Renal cortex interstitium (tissue), 11 donors: Measurements from ENCODE around the gene EPS15. TPM values are rescaled to one million over a fixed set of nuclear protein-coding genes. Genes with fewer than 3 reads are reported as not detected.
"Not testable (repeated sequence)": the region's sequence is repeated elsewhere in the genome, so short reads cannot be mapped to it uniquely, and the experiment has no call there.

Experiments used
- DNase-seq, 11 donors: peaks; one replicate each; pipeline ENCODE4 v3.0.0-alpha.2; 2013; ENCODE audit warnings: low read depth in 9 of 11, low spot score in 4 of 11; ENCODE audit errors: extremely low read depth in 1 of 11
- polyA plus RNA-seq, 3 donors: library from polyadenylated mRNA; unstranded; fragments of 120-200 nt; gene quantifications; one replicate each; pipeline ENCODE4 v1.2.1, GENCODE V29; 2013; ENCODE audit not compliant: insufficient read length in 3 of 3

EPS15 gene
- polyA plus RNA-seq, 3 donors: 38.0 to 46.0 (median 44.6) TPM

DNA sequence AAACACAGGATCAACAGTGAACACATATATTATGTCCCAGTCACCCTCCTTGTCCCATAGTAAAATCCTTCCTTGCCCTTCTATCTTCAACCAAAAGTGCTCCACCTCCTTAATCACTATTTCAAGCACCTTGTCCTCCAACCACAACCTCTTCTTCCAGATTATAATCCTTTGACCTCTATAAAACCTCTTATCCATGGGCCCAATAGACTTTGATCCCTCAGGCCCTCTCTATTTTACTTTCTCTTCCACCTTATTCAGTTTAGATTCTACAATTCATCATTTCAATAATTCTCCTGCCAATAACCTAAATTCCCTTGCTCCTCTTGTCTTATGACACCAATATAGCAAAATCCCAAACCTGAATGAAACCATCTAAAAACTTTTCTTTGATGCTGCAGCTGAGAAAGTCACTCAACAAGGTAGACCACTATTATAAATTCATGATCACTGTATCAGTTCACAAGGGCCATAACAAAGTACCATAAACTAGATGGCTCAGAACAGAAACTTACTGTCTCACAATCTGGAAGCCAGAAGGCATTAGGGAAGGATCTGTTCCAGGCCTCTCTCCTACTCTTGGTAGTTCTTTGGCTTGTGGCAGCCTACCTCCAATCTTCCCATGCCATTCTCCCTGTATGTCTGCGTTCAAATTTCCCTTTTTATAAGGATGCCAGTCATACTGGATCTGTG, 24.8 kb downstream of the EPS15 start:
- DNase-seq: no peak

DNA sequence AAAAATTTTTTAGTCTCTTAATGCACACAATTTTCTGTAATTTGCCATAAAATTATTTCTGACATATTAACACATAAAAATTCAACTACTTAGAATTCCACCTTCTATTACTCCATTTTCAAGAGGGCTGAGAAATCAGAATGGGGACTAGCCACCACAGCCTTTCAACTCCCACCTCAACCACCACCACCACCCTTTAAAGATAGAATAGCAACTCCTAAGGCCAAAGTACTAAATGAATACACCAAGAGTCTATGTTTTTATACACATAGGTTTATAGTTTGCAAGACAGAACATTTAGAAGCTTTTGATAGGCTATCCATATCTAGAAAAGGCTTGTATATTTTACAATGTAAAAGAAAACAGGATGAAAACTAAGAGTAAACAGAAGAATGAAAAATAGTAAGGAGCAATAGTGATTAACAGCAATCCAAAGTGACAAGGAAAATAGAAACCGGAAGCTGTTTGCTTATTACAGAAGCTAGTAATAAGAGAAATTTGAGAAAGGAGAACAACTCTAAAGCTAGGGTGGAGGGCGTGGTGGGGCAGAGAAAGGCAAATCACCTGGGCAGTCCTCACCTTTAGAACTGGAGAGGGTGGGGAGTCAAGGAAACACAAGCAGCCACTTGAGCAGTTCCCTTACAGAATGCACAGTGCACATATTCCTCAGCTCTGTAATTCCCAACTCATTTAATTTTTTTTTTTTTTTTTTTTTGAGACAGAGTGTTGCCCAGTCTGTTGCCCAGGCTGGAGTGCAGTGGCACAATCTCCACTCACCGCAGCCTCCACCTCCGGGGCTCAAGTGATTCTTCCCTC, 27.7 kb downstream of the EPS15 start:
- DNase-seq: no peak

DNA sequence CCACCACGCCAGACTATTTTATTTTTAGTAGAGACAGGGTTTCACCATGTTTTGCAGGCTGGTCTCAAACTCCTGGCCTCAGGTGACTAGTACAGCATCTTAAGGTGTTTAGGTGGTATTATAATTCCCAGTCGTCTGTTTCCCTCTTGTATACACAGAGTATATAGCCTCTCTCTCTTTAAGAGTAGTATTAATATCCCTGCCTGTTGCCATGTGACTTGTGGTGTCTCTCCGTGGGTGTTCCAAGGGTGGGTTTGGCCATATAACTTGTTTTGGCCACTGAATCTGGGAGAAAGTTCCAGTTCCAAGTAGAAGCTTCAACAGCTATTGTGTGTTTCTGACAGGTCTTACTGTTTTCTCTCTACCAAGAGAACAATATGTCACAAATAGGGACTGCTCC, 29.6 kb downstream of the EPS15 start:
- no peak for DNase-seq

DNA sequence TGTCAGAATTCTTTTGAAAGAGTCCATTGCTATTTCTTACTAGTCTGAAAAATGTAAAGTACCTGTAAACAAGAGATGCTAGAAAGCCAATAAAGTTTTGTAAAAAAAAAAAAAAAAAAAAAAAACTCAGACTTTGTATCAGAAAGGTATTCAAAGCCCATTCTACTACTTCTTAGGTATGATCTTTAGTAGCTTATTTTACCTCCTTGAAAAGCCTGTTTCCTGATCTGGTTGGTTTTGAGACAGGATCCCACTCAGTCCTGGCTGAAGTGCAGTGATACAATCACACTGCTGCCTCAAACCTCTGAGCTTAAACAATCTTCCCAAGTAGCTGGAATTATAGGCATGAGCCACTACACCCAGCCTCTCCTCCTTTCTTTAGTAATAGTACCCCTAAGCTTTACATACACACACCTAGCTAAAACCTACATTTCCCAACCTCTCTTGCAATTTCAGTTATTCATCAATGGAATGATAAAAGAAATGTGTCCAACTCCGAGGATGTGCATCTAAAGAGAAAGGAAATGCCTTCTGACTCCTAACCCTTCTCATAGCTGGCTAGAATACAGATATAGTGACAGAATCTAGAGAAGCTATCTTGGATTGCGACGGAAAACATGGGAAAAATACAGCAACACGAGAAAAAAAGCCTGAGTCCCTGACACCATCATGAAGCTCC, 30.6 kb downstream of the EPS15 start:
- DNase-seq: no peak

- no peak for DNase-seq
Measured at GRCh38 chr1:51487628-51488027, 31.4 kb downstream of the EPS15 start.

DNA sequence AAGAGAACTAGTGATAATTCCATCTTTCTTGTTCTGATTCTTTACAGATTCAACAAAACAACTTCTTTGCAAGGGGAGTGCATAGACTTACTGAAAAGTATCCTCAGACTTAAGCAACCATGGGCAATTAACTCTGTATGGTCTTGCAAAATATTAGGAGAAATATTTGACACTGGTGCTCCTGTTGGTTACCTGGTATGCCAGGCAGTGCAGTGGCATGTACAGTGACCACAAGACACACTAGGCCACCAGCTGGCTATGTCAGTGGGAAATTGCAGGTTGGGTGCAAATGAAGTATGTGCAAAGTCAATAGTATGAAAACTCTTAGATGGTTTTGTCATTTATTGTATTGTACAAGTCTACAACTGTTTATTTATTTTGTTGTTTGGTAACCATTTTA, 34.5 kb downstream of the EPS15 start:
- DNase-seq: no peak

DNA sequence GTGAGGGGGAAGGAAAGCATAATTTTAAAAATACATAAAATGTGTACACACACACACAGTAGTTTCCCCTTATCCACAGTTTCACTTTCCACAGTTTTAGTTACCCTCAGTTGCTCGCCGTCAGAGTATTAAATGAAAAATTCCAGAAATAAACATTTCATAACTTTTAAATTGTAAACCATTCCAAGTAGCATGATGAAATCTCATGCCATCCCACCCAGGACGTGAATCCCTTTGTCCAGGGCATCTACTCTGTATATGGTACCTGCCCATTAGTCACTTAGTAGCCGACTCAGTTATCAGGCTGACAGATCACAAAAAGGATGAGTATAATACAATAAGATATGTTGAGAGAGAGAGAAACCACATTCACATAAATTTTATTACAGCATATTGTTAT, 36.2 kb downstream of the EPS15 start:
- no peak for DNase-seq

GRCh38 chr1:51474832-51475620, 44.0 kb downstream of the EPS15 start:
- DNase-seq: not testable (repeated sequence)

- DNase-seq: no peak
Measured at GRCh38 chr1:51473331-51474115, 45.5 kb downstream of the EPS15 start.

DNA sequence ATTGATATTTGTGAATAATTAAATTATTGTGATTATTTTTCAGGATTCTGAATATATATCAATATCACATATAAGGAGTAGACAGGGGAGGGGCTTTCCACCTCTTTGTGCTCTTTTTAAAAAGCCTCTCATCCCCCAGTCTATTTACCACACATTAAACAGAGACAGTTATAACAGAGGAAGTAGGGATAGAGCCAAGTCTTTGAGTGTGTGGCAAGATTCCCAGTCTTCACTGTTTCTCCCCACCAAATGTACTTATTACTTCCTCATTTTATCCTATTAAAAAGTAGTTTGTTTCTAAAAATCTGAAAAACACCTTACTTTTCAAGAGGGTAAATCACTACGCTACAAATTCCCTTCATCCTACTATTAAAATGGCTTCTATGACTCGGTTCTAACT, 46.7 kb downstream of the EPS15 start:
- DNase-seq: peak in 1 of 11 donors; percentile 2

- no peak for DNase-seq
Measured at GRCh38 chr1:51469518-51469917, 49.5 kb downstream of the EPS15 start.

GRCh38 chr1:51464828-51465227, 54.2 kb downstream of the EPS15 start:
- DNase-seq: no peak

- no peak for DNase-seq
Measured at GRCh38 chr1:51463561-51463960, 55.5 kb downstream of the EPS15 start.

GRCh38 chr1:51462289-51462688, 56.8 kb downstream of the EPS15 start:
- not testable (repeated sequence) for DNase-seq

- DNase-seq: no peak
Measured at GRCh38 chr1:51454554-51454953, 64.5 kb downstream of the EPS15 start.

DNA sequence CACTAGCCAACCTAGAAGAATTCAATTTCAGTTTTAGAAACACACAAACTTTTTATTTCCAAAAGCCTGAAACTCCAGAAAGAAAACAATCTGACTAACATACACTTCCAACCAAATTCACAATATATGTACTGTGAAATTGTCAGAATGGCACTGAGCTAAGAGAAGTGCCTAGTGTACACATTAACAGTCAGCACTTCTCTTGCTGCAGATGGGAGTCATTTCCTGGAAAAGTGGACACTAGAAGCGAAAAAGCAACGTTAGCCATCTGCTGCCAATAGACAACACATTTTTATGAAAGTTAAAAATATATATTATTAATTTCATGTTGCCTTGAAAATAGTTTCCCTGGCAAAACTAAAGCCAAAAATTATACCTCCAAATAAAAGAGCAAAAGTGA, 66.1 kb downstream of the EPS15 start:
- no peak for DNase-seq

DNA sequence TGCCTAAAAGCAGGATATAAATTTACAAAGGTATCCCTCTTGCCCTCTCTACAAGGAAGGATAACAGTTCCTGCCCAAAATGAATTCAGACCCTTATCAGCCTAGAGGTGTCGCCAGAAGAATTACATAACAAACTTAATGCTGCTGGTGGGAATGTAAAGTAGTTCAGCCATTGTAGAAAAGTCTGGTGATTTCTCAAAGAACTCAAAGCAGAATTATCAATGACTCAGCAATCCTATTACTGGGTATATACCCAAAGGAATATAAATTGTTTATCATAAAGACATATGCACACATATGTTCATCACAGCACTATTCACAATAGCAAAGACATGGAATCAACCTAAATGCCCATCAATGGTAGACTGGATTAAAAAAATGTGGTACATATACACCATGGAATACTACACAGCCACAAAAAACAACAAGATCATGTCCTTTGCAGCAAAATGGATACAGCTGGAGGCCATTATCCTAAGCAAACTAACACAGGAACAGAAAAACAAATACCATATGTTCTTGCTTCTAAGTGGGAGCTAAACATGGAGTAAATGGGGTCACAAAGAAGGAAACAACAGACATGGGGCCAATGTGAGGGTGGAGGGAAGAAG, 70.1 kb downstream of the EPS15 start:
- not testable (repeated sequence) for DNase-seq
